Astrocyte (in vitro differentiated cells and primary cell): ENCODE data around the gene COL6A5.

ENCODE experiments used
- CTCF ChIP-seq: IDR thresholded peaks from 2 replicates; pipeline ENCODE4 v1.5.1; 2011; ENCODE audit warnings: low read depth, mild to moderate bottlenecking, inconsistent platforms, low read length, moderate library complexity; ENCODE audit not compliant: insufficient read depth
- EZH2 ChIP-seq: IDR thresholded peaks from 2 replicates; pipeline ENCODE4 v1.6.1; 2012; ENCODE audit warnings: mild to moderate bottlenecking, low read length, inconsistent platforms; ENCODE audit not compliant: insufficient read depth

GRCh38 chr3:130341882-130342281 lies 3.6 kb upstream of the COL6A5 start:
- no peak for TF ChIP-seq EZH2
- TF ChIP-seq CTCF, result no peak
